IPS DF 4.7 (cell line): ENCODE measurements around the gene CDK14.

Experiments used
- DNase-seq: peaks from one replicate; pipeline ENCODE4 v3.0.0-alpha.2; 2013; ENCODE audit warnings: low spot score; ENCODE audit errors: extremely low read depth

The CDK14 gene

DNA sequence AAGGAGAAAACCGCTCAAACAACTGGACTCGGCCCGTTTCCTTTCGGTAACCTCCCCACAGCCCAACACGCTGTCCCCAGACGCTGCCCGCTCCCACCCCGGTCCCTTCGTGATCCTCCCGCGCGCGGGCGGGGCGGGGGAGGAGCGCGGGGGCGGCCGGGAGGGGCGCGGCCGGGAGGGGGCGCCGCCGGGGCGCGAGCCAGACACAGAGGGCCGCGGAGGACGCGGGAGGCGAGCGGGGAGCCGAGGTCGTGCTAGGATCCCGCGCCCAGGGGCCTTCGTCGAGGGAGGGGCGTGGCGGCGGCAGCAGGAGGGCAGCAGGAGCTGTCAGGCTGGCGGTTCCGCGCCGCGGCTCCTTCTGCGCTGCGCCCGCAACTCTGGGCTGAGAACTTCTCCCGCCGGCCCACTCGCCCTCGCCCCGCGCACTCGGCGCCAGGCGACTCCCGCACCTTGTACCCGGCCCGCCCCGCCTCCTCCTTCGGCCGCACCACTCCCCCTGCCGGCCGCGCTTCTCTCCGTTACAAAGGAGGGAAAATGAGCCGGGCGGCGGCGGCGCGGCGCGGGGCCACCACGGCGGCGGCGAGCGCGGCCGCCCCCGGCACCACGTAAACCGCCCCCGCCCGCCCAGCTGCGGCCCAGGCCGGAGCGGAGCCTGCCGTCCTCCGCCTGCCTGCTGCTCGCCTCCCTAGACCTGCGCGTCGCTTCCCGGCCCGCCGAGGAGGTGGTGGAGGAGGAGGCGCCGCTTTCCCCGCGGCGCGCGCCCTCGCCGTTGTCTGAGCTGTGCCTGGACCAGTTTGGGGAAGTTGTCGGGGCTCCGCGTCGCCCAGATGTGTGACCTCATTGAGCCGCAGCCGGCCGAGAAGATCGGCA is at the start of gene CDK14:
TSS of gene CDK14 (plus strand) at position 521 of the 870 bp plus-strand sequence. CDS start at position 828, 307 bp downstream.
- DNase-seq = no peak

DNA sequence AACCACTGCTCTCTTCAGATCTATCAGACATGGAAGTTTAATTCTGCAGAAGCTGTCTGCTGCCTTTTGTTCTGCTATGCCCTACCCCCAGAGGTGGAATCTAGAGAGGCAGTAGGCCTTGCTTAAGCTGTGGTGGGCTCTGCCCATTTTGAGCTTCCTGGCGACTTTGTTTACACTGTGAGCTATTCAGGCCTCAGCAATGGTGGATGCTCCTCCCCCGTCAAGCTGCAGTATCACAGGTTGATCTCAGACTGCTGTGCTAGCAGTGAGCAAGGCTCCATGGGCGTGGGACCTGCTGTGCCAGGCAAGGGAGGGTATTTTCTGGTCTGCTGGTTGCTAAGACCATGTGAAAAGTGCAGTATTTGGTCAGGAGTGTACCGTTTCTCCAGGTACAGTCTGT is 45.1 kb upstream of the CDK14 start:
- DNase-seq = no peak

DNA sequence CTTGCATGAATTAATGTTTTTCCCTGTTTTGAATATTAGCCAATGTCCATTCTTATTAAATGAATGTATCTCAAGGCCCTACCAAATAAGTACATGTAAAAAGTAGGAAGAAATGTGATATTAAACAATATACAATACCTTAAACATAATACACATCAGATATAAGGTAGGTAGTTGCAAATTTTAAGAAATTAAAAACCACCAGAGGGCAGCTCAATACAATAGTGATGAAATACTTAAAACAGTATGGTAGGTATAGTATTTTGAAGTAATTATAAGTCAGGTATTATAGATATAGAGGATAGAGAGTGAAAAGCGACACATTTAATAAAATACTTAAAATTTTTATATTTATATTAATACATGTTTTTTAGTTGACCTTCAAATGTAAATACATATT is 43.6 kb upstream of the CDK14 start:
- no peak for DNase-seq

- no peak for DNase-seq
Observed at GRCh38 chr7:90560730-90561129, 35.4 kb upstream of the CDK14 start.

GRCh38 chr7:90563286-90563685 is 32.8 kb upstream of the CDK14 start:
- no peak for DNase-seq

GRCh38 chr7:90564455-90564854 is 31.7 kb upstream of the CDK14 start:
- no peak for DNase-seq

DNA sequence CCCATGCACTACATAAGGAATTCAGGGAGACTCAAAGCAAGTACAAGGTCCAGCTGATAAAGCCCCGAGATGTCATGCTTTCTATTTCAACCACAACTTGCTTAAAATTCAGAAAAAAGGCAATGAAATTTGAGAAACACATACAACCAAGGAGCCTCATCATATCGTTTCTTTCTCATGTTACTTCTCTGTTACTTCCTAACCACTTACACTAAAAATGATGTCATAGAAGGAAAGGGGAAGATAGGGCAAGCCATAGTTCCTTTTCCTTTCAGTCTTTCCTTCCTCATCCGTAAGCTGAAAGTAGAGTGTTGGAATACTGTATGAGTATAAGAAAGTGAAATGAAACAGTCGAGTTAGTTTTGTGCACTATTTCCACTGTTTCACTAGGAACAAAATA is 27.9 kb upstream of the CDK14 start:
- DNase-seq = no peak

- no peak for DNase-seq
Observed at GRCh38 chr7:90569368-90569767, 26.8 kb upstream of the CDK14 start.

GRCh38 chr7:90570373-90570959 is 25.7 kb upstream of the CDK14 start:
- DNase-seq = no peak

GRCh38 chr7:90574146-90574819 is 21.8 kb upstream of the CDK14 start:
- no peak for DNase-seq

DNA sequence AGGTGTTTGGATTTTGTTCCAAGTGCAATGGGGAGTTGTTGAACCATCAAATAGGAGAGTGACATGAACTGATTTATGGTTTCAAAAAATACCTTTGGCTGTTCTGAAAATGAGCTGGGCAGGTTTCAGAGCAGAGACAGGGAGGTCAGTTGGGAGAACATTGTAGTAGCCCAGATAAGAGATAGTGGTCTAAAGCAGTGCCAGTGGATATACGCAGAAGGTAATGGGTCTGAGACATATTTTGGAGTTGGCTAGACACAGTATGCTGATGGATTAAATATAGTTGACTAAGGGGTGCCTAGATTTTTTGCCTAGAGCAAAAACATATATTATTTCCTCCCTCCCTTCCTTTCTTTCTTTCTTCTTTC is 21.3 kb upstream of the CDK14 start:
- DNase-seq = no peak

DNA sequence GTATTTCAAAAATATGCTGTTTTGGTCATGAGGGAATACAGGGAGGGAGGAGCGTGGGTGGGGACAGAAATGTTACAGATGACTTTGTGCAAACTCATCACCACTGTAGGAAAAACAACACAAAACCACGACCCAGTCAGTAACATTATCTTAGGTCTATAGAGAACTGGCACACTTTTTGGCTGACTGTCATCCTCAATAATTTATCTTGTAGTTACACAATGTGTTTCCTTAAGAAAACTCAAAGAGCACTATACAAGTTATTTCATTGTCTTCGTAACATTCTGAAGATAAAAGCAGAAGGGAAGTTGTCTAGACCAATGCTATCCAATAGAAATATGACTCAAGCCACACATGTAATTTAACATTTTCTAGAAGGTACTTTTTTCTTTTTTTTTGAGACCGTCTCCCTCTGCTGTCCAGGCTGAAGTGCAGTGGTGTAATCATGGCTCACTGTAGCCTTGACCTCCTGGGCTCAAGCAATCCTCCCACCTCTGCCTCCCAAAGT is 16.9 kb upstream of the CDK14 start:
- DNase-seq = no peak

DNA sequence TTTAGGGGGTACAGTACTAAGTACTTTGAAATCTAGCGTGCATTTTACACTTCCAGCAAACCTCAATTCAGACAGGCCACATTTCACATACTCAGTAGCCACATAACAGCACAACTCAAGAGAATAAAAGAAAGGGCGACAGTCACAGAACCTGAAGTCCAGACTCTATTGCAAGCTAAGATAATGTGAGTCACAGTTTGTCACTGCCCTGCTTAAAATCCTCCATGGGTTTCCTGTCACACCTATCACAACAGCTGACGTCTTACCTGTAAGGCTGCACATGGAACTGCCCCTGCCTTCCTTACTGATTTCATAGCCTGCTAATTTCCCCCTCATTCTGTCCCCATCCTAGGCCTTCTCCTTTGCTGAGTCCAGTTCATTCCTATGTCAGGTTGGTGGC is 16.1 kb upstream of the CDK14 start:
- DNase-seq = no peak

- DNase-seq = no peak
Observed at GRCh38 chr7:90582164-90582563, 14.0 kb upstream of the CDK14 start.

GRCh38 chr7:90584378-90584777 is 11.7 kb upstream of the CDK14 start:
- no peak for DNase-seq

DNA sequence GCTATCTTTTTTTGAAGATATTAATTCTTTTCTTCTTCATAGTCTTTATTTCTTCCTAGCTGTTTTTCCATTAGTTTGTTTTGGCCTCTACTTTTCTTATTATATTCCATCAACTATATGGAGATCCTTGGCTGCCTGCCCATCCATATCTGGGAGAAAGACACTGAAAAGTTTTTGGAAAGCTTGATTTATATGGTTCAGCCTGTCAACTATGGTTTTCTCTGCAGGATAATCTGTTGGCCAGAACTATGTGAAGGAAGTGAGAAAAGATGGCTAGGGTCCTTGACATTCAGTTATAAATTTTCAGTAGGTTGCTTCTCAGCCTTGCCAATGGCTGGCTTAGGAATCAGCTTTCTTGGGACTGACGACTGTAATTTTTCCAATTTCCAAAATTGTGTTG is 10.0 kb upstream of the CDK14 start:
- DNase-seq = no peak

DNA sequence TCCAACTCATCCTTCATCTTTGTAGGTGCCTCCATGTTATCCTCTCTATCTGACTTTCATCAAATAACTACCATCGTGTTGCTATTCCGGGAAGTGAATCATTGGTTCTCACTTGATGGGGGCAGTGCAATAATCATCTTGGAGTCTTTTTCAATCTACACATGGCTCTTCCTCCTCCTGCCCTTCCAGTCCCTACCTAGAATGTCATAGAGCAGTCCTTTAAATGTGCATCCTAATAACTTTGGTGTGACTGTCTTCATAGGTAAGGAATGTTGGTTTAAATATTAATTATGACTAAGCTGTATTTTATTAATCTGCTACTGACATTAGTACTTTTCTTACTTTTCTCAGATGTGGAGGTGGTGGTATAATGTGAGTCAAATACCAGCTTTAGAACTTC is 8.4 kb upstream of the CDK14 start:
- DNase-seq = no peak

DNA sequence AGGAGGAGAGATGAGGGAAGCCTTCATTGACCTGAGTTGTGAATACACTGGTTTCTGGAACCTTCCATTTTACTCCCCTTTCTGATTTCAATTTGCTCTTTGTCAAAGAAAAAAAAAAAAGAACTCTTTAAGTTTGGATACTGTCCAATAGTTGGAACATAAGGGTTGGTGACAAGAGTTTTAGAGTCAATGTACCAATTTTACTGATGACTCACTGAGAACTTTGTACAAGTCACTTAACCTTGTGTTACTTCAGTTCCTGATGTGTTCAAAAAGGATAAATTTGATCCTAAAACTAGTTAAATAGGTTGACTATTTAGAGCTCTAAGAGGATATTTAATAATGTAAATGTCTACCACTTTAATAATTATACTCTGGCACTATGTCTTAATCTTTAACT is 4.1 kb upstream of the CDK14 start:
- no peak for DNase-seq

- no peak for DNase-seq
Observed at GRCh38 chr7:90593205-90593604, 2.9 kb upstream of the CDK14 start.

GRCh38 chr7:90594751-90595317 is 1.3 kb upstream of the CDK14 start:
- peak; percentile 86 for DNase-seq

DNA sequence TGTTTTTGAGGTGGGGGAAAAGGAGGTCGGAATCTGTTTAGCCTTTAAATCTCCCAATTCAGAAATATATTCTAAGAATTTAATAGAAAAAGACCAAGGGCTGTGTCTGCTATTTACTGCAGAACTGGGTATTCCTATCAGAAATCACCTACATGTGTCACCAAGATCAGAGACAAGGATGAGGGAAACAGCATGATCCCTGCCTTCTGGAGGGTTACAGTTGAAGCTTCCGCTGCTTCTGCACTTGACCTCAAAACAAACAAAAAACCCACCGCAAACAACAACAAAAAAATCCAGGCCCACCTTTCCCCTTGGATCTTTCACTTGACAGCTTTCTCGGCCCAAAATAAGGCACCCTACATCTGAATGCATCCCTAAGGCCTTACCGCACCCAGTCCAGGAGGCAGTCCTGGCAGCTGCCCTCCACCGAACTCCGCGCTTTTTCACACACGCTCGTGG is 750 bp upstream of the CDK14 start:
- no peak for DNase-seq
